ENCODE data around the gene MALRD1.

The MALRD1 gene

DNA sequence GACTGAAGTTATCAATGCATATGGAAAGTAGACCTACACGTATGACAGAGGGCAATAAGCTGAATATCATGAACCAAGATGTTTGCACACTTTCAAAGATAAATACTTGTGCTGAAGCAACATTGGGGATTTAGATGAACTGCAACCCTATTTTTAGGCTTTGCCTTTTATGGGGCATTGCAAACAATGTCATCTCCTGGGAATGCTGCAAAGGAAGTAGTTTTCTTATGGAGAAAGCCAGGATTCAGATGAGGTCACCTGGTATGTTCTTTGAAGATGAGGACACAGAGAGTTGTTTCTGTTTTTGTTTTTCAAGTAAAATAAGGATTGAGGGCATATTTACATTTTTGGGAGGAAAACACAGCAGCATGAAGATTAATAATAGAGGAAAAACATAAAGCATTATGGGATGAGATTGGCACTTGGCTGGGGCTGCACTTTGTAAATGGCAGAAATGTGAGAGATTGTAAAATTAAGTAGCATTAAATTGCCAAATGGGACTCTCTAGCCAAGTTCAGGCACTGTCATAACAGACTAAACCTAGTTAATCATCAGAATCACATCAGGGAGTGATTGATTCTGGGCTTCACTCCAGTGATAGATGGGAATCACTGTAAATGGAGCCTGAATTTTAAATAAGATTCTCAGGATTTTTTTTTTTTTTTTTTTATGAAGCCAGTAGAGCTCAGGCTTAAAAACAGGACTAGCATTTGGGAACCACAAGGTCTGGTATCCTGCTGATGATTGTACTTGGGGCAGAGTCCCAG is 63.1 kb downstream of the MALRD1 start:
- DNase-seq (ENCODE audit: low spot score) = no peak

DNA sequence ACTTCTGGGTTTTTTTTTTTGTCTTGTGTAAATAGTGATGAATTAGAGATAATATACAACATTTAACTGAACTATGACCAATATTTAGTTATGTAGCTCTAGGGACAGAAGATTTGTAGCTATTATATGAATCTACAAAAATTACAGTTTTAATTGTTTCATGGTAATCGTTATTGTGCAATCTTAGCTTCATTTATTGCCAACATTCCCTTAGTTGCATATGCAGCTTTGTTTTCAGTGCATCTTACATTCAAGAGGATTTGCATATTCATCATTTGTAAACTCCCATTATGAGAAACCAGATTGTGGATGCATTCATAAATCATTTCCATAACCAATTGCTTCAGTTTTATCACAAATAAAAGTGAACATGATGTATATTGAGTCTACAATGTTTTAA is 68.8 kb downstream of the MALRD1 start:
- no peak for DNase-seq (ENCODE audit: low spot score)

DNA sequence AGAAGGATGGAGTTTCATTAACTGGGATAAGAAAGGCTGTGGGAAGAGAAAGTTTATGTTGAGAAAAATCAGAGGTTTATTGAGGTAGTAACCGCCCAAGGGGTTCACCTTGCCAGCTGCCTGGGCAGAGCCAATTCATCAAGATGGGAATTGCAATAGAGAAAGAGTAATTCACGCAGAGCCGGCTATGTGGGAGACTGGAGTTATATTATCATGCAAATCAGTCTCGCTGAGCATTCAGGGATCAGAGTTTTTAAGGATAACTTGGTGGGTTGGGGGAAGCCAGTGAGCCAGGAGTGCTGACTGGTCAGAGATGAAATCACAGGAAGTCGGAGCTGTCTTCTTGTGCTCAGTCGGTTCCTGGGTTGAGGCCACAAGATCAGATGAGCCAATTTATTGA is 70.6 kb downstream of the MALRD1 start:
- DNase-seq (ENCODE audit: low spot score) = no peak

DNA sequence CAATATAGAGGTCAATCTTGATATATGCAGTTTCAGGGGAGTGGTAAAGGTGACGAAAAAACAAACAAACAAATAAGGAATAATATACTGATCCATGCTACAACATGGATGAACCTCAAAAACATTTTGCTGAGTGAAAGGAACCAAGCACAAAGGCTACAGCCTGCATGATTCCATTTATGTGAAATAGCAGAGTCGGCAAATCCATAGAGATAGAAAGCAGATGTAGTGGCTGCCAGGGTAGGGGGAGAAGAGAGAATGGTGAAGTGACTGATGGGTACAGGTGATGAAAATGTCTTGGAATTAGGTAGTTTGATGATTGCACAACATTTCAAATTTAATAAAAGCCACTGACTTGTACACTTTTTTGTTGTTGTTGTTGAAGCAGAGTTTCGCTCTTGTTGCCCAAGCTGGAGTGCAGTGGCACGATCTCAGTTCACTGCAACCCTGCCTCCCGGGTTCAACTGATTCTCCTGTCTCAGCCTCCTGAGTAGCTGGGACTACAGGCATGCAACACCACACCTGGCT is 71.8 kb downstream of the MALRD1 start:
- no peak for DNase-seq (ENCODE audit: low spot score)

DNA sequence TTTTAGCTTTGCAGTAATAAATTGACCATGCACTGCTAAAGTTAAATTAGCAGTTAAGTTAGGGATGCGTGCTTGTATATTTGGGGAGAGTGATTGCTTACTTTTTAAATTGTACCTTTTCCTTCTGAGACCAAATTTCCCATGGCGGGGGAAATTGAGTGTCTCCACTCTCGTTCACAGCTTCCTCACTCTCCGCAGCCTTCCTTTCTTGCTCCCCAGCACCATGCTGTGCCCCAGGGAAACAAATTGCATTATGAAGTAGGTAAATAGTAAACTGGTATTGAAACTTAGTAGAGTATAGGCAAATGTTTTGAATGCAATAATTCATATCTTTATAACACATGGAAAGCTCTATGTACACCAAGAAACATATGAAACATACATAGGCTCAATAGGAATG is 85.4 kb downstream of the MALRD1 start:
- no peak for DNase-seq (ENCODE audit: low spot score)

DNA sequence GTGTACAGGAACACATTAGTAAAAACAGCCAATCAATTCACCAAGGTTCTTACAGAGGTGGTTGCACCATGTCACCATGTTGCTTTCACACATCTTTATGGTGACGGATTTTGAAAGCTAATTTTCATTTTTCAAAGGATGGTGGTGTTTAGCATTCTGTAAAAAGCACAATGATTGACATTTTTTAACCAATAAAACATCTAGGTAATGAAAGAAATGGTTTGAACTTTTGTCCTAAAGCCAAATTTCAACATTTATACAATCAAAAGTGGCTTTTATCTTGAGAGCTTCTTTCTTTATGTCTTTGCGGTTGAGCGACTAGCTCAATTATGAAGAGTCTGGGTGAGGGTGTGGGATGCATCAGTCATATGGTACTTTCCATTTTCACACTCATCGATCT is 94.4 kb downstream of the MALRD1 start:
- no peak for DNase-seq (ENCODE audit: low spot score)

DNA sequence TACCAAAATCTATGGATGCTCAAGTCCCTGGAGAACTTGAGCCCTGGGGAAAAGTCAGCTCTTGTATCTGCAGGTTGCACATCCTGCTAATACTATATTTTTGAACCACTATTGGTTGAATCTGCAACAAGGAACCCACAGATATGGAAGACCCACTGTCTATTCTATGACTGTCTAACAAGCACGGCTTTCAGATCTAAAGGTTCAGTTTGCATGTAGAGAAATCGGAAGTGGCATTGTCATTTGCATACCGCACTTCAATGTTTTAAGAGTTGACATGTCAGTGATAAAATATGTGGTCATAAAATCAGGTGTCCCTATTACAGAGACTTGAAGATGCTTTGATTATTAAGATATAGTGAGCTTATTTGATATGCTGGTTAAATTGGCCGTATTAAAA is 95.6 kb downstream of the MALRD1 start:
- no peak for DNase-seq (ENCODE audit: low spot score)

DNA sequence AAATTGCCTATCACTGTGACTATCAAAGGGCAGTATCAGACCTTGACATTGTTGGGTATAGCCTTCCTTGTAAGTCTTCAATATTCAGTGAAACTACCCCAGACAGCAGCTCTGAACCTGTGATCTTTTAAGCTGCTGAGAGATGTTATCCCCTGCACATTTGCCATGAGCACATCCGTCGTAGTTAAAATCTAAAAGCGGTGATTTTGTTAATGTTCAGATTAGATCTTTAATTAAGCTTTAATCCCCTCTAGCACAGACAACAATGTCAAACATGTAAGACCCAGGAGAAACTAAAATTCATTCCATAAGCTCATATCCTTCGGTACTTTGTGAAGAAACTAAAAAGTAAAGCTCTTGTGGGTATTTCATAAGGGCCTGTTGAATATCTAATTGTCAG is 105.8 kb downstream of the MALRD1 start:
- no peak for DNase-seq (ENCODE audit: low spot score)

DNA sequence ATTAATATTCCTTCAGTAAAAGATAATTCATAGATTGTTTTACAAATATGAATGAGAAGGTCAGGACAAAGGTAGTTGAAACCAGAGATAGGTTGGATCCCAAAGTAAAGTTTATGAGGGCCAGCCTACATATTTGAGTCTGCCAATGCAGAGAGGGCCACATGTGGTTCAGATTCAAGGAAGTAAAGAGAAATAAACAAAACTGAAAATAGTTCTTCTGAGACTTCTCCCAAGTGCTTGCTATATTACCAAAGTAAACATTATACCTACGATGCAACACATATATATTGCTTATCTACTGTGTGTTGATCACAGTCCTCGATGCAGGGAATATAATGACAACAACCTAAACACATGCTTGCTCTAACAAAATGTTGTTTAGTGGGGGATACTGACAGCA is 109.8 kb downstream of the MALRD1 start:
- DNase-seq (ENCODE audit: low spot score) = no peak

DNA sequence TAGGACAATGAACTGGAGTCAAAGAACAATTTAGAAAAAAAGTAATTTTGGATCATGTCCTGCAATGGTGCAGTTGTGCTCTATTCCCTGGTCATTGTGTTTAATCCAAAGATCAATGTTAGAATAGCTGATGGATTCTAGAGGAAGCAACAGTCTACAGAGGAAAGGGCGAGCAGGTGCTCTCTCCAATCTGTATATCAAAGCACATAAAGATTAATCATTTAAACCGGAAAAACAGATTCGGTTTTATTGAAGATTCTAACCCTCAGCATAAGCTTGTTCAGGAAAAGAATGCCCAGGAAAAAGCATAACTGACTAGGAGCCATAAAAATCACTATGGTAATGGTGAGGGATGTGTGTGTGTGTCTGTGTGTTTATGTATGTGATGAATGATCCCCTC is 110.3 kb downstream of the MALRD1 start:
- no peak for DNase-seq (ENCODE audit: low spot score)

DNA sequence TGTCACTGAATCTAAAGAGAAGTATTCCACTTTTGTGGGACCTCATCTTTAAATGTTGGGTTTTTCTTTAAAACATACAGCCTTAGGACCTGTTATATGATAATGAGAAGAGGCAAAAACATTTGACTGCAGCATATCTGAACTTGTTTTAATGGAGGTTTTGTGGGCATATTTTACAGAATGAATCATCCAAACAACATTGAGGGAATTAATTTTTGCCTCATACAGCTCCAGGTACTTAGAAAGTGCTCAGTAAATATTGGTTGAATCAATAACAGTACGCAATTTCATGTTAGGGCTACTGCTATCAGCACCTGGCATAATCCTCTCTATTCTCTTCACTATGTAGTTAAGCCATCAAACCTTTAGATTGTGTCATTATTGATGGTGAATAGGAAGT is 115.9 kb downstream of the MALRD1 start:
- DNase-seq (ENCODE audit: low spot score) = no peak

DNA sequence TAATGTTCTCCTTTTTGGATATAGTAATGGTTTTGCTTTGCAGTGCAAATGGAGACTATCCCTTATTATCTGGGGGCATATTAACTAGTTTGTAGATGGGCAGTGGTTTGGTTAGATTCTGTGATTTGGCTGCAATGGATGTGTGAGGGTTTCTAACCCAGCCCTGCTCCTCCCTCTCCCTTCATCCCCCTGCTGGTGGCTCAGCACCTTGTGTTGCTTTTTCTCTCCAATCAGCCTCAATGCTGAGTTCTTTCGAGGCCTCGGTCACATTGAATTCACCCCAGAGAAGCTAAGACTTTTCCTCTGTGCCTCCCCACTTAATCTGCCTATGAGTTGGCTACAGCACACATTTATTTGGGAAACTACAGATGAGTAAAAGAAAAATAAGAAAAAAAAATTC is 120.0 kb downstream of the MALRD1 start:
- no peak for DNase-seq (ENCODE audit: low spot score)

DNA sequence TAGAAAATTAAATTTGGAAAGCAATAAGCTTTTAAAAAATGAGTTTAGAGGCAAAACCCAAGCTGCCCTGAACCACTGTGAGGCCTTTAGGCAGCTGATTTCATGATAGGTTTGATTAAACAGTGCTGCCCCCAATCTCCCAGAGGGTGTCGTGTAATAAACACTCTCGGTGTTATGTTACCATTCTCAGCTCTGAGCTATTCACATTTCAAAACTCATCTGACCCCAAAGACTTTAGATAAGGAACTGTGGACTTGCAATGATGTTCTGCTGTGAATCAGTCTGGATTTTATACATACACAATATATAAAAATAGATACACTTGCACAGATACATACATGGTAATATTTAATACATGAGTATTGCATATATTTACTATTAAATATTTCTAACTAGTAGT is 120.4 kb downstream of the MALRD1 start:
- DNase-seq (ENCODE audit: low spot score) = no peak

DNA sequence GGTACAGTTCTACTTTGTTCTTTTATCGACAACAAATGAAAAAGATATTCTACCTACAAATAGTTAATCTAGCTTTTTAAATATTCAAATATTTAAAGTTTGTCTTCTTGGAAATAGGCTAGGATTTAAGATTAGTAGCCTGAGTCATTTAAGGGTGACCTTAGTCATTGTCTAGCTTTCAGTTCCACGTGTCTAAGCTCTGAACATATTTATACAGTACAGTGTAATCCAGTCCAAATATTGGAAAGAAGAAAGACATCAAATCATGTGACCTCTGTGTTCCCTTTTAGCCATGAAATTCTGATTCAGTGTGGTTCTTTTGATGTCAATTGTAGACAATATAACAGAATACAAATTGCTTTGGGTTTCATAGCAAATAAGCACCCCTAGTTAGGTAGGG is 121.1 kb downstream of the MALRD1 start:
- peak; percentile 69 for DNase-seq (ENCODE audit: low spot score)

DNA sequence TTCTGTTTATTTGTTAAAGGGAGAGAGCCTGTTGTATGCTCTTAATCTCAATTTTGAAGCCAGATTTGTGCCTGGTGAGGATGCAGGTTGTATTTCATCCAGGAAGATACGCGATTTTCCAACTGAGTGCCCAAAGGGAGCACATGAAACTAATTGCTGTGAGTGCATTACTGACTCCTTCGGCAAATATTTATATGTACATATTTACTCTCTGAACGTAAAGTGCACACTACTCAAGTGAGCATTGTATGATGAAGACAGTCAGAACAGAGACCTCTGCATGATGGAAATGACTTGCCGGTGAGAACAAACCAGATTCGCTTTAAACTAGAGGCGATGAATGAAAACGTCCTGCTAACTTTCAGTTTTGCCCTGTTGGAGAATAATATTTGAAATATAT is 130.1 kb downstream of the MALRD1 start:
- no peak for DNase-seq (ENCODE audit: low spot score)

DNA sequence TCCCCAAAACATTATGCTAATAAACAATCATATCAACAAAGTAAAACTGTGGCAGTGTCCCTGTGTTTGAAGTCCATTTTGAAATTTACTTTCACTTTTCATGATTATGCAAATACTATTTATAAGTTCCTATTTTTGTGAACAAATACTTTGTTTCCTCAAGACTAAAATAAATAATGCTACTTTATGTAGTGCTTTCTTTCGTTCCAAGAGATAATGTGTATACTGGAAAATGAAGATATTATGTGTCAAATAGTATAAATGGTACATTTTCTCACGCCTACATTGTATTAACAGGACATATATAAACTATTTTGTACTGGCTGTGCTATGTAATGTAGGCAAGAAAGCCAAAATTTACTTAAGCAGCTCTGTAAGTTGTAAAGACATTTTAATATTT is 136.3 kb downstream of the MALRD1 start:
- DNase-seq (ENCODE audit: low spot score) = no peak

DNA sequence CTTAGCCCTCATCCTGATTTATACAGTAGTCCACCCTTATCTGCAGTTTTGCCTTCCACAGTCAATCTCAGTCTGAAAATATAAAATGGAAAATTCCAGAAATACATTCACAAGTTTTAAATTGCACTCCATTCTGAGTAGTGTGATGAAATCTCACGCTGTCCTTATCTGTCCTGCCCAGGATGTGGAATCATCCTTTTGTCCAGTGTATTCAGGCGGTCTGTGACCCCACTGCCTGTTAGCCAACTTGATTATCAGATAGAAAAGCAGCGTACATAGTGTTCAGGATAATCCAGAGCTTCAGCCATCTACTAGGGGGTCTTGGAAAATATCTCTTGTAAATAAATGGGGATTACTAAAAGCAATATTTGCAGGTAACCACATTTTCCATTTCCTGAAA is 146.3 kb downstream of the MALRD1 start:
- no peak for DNase-seq (ENCODE audit: low spot score)

DNA sequence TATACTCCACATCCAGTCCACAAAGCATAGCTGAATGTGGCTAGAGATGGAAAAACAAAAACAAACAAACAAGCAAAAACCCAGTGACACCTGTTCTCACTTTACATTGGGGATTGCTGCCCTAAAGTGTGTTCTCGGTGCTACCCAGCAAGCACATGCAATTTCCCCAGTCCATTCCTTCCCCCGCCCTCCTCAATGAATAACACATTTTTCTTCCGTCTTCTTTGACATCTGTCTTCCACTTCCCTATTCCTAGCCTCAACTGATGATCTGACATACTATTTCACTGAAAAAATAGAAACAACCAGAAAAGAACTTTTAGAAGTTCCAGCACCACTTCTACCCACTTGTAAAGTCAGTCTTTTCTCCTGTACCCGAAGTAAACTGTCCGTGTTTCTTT is 147.1 kb downstream of the MALRD1 start:
- DNase-seq (ENCODE audit: low spot score) = no peak

DNA sequence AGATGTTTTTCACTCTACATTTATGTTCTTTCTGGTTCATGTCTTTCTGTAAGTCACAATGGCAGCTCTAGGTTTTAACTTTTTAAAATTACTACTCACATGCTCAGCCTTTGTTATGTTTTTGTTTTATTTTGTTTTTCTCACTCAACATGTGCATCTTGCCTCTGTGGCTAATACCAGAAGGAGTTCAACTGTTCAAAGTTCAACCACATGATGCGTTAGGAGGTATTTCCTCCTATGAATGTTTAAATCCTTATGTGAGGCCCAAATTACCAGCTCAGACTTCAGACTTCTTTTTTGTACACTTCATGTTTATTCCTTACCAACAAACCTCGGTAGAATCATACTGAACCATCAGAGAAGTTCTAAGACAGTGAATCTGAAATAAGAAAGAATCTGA is 151.6 kb downstream of the MALRD1 start:
- DNase-seq (ENCODE audit: low spot score) = no peak

DNA sequence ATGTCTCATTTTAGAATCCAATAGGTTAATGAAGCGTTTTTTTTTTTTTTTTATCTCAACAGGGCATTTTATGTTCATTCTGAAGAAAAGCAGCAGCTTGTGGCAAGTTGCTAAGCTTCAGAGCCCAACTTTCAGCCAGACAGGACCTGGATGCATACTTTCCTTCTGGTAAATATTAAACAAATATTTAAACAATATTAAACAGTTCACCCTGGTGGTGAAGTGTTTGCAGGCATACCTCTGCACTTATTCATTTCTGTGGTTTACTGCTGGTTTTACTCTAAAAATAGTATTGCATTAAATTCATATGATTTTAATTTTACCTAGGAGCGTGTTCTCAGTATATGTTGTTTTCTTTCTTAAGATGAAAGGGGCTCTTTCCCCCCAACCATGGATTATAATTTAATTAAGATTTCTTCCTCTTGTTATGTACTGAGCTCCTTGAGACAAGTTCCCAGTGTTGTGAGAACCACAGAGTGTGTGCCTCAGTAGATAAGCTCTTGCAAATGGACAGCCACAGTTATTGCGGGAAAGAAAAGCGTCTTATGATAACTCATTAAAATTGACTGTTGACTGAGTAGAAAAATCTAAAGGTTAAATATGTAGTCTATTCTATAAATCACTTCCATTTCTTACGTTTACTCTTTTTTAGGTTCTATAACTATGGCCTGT is 155.8 kb downstream of the MALRD1 start:
- peak; percentile 68 for DNase-seq (ENCODE audit: low spot score)

DNA sequence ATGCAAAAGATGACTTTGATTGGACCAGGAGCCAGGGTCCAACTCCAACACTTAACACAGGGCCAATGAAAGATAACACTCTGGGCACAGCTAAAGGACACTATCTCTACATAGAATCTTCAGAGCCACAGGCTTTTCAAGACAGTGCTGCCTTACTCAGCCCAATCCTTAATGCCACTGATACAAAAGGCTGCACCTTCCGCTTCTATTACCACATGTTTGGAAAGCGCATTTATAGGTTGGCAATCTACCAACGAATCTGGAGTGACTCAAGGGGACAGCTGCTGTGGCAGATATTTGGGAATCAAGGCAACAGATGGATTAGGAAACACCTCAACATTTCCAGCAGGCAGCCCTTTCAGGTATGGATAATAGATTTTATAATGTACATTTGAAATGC is 160.7 kb downstream of the MALRD1 start:
- DNase-seq (ENCODE audit: low spot score) = no peak

DNA sequence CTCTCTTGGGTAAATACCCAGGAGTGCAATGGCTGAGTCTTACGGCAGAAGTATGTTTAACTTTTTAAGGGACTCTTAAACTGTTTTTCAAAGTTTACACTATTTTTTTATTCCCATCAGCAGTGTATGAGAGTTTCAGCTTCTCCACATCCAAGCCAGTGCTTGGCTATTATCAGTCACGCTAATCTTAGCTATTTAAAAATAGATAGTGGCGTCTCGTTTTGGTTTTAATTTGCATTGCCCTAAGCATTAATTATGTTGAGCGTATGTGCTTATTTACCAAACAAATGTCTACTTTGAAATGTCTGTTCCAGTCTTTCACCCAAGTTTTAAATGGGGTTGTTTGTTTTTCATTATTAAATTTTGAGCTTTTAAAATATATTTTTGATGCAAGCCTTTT is 164.0 kb downstream of the MALRD1 start:
- no peak for DNase-seq (ENCODE audit: low spot score)

DNA sequence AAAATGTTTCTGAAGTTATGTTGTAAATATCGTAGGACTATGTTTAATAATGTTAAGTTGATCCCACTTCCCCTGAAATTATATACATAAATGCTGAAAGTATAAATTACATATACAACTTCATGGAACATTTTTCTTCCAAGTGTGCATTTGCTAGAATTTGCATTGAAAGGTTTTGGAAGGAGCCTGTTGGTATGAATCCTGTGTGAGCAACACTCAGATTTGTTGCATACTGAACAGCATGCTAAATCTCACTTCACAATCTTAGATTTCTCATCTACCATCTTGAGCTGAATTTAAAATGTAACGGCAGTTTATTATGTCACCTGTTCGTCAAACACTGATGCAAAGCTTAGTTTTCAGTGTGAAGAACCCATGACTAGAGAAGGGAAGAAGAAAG is 172.6 kb downstream of the MALRD1 start:
- no peak for DNase-seq (ENCODE audit: low spot score)

DNA sequence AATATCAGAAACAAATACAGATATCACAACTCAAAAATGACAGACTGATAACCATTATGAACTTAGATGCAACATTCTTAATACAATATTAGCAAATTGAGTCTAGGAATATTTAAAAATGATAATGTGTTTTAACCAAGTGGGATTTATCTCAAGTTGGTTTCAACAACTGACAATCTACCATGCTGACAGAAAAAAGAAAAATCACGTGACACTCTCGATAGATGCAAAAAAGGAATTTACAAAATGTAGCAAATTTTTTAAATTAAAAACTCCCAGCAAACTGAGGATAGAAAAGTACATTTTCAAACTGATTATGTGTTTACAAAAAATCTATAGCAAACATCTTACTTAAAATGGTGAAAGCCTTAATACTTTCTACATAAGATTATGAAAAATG is 177.4 kb downstream of the MALRD1 start:
- no peak for DNase-seq (ENCODE audit: low spot score)

Data from kidney tubule cell (primary cell).